MCF 10A (cell line): ENCODE measurements around the gene CENATAC. TPM values are rescaled to one million over a fixed set of nuclear protein-coding genes. Genes with fewer than 3 reads are reported as not detected.
"Not testable (repeated sequence)": the region's sequence is repeated elsewhere in the genome, so short reads cannot be mapped to it uniquely, and the experiment has no call there.

Experiments used
- BruUV-seq: library from RNA; stranded (reverse); fragments of 400-500 nt; replicated peaks from 2 replicates; lab custom pipeline; 2021; lab: Mats Ljungman, UMichigan
- CTCF ChIA-PET: fragments of 300-600 bp; sonication (Branson Sonifier 250); formaldehyde crosslinking; extraction: SDS; loops from one replicate; lab custom pipeline; 2021; ENCODE audit warnings: antibody characterized with exemption, inconsistent platforms; lab: Yijun Ruan, JAX
- POLR2A ChIA-PET: fragments of 300-600, 350-650 bp; sonication (Branson Sonifier 250); formaldehyde crosslinking; extraction: SDS; loops from one replicate; lab custom pipeline; 2020; ENCODE audit warnings: antibody characterized with exemption, inconsistent platforms; lab: Yijun Ruan, JAX
- DNase-seq: peaks from one replicate; pipeline ENCODE4 v3.0.0-alpha.2; 2018; ENCODE audit not compliant: unreplicated experiment
- H3K27ac Mint-ChIP-seq: one replicate; pipeline ENCODE4 v1.8.0; 2022; ENCODE audit warnings: mild to moderate bottlenecking, low read depth, mixed read lengths; ENCODE audit not compliant: unreplicated experiment
- H3K27me3 Mint-ChIP-seq: one replicate; pipeline ENCODE4 v1.8.0; 2022; ENCODE audit warnings: mixed read lengths; ENCODE audit not compliant: insufficient read depth, unreplicated experiment
- H3K36me3 Mint-ChIP-seq: one replicate; pipeline ENCODE4 v1.8.0; 2022; ENCODE audit warnings: mild to moderate bottlenecking, moderate library complexity, mixed read lengths; ENCODE audit not compliant: insufficient read depth, unreplicated experiment
- H3K4me1 Mint-ChIP-seq: one replicate; pipeline ENCODE4 v1.8.0; 2022; ENCODE audit warnings: mixed read lengths; ENCODE audit not compliant: insufficient read depth, unreplicated experiment
- H3K4me3 Mint-ChIP-seq: one replicate; pipeline ENCODE4 v1.8.0; 2022; ENCODE audit warnings: mild to moderate bottlenecking, moderate library complexity, mixed read lengths; ENCODE audit not compliant: unreplicated experiment
- H3K9me3 Mint-ChIP-seq: one replicate; pipeline ENCODE4 v1.8.0; 2022; ENCODE audit warnings: mixed read lengths; ENCODE audit not compliant: unreplicated experiment
- CTCF ChIP-seq: fragments of 200-600 bp; IDR thresholded peaks from one replicate; pipeline ENCODE4 v1.8.0; 2022; ENCODE audit warnings: antibody characterized with exemption, mild to moderate bottlenecking; ENCODE audit not compliant: unreplicated experiment
- intact Hi-C: fragments of 100-400 bp; cut with micrococcal nuclease; formaldehyde crosslinking; loops from 2 replicates; pipeline ENCODE4 v1.14.1; 2022
- total RNA-seq: library from RNA; stranded (reverse); gene quantifications from 2 replicates; pipeline ENCODE4 v1.2.3, GENCODE V29; 2022

The CENATAC gene
- total RNA-seq, 1 experiment from 2014 or later = 49.0 TPM

GRCh38 chr11:119015054-119015611 lies 17.2 kb downstream of the CENATAC start:
- H3K36me3 Mint-ChIP-seq = peaks cover 79% of the 10 kb centered on the region
- POLR2A ChIA-PET = interaction anchor here (0.6 to 15.1 kb wide), 11 partner anchors 8 to 393 kb away, joined by 3 to 286 read pairs (median 5); partner anchors contain the start of genes CENATAC, DPAGT1, SLC37A4 and VPS11

GRCh38 chr11:119016216-119017009 lies 18.5 kb downstream of the CENATAC start:
- intact Hi-C loops = loop anchor here (5.0 kb wide), 2 partner anchors 104 to 181 kb away; no protein-coding TSS in a partner anchor
- Mint-ChIP-seq H3K4me1 (peaks cover 22% of the 10 kb centered on the region), H3K27ac (peak overlapping the region; percentile 98), H3K9me3 (no peaks in the 10 kb centered on the region), H3K4me3 (peak overlapping the region; percentile 94), H3K27me3 (no peaks in the 10 kb centered on the region), H3K36me3 (peaks cover 83% of the 10 kb centered on the region)
- TF ChIP-seq CTCF = no peak
- no peak for DNase-seq
- CTCF ChIA-PET = interaction anchor here (0.5 to 1.7 kb wide), 11 partner anchors 14 to 743 kb away, joined by 3 to 10 read pairs (median 3); partner anchors contain the start of gene HYOU1
- POLR2A ChIA-PET = interaction anchor here (0.5 to 15.1 kb wide), 14 partner anchors 7 to 394 kb away, joined by 3 to 286 read pairs (median 4); partner anchors contain the start of genes CENATAC, DPAGT1, SLC37A4 and VPS11
- no TSS peak for BruUV-seq

More at GRCh38 chr11:119015054-119015611, 17.2 kb downstream of the CENATAC start:
- TF ChIP-seq CTCF = no peak
- H3K4me3 Mint-ChIP-seq = peak overlapping the region; percentile 94
- H3K9me3 Mint-ChIP-seq = no peaks in the 10 kb centered on the region
- peak; percentile 41 for DNase-seq
- intact Hi-C loops = loop anchor here (1.0 to 5.0 kb wide), 3 partner anchors 42 to 182 kb away; partner anchors contain the start of gene HYOU1
- peaks cover 20% of the 10 kb centered on the region for H3K4me1 Mint-ChIP-seq
- H3K27ac Mint-ChIP-seq = no peak overlapping the region
- no TSS peak for BruUV-seq
- CTCF ChIA-PET = interaction anchor here (0.5 to 1.8 kb wide), 11 partner anchors 10 to 853 kb away, joined by 3 to 10 read pairs (median 4); partner anchors contain the start of genes SLC37A4 and UPK2
- no peaks in the 10 kb centered on the region for H3K27me3 Mint-ChIP-seq

- not testable (repeated sequence) for H3K27me3 Mint-ChIP-seq, H3K9me3 Mint-ChIP-seq, DNase-seq, BruUV-seq
- H3K4me3 Mint-ChIP-seq = peak overlapping the region; percentile 94
- H3K36me3 Mint-ChIP-seq = peaks cover 86% of the 10 kb centered on the region
- CTCF ChIA-PET = interaction anchor here (1.1 to 1.2 kb wide), 2 partner anchors 15 to 105 kb away, joined by 3 read pairs; no protein-coding TSS in a partner anchor
- intact Hi-C loops = loop anchor here (5.0 kb wide), 2 partner anchors 105 to 180 kb away; no protein-coding TSS in a partner anchor
- peaks cover 22% of the 10 kb centered on the region for H3K4me1 Mint-ChIP-seq
- H3K27ac Mint-ChIP-seq = peak overlapping the region; percentile 98
- POLR2A ChIA-PET = interaction anchor here (0.7 to 15.1 kb wide), 7 partner anchors 11 to 383 kb away, joined by 3 to 286 read pairs (median 22); partner anchors contain the start of genes CENATAC, DPAGT1, HYOU1 and SLC37A4
Observed at GRCh38 chr11:119017377-119017776, 19.4 kb downstream of the CENATAC start.
